DMS79 treated with DMSO at 0.1 percent for 48 hours (cell line): ENCODE results near the gene ANKRD11.
A peak's percentile ranks its signal among the peaks of the same experiment; 100 is the strongest.
"Not testable (repeated sequence)": the region's sequence is repeated elsewhere in the genome, so short reads cannot be mapped to it uniquely, and the experiment has no call there.

Source experiments
- DNase-seq: peaks from one replicate; lab custom pipeline; 2025; lab: John Stamatoyannopoulos, UW

Gene ANKRD11

GRCh38 chr16:89363621-89364393, 126.6 kb downstream of the ANKRD11 start:
- DNase-seq: no peak

- not testable (repeated sequence) for DNase-seq
These were observed 127.7 kb downstream of the ANKRD11 start for GRCh38 chr16:89362540-89363223.

GRCh38 chr16:89361751-89362539, 128.4 kb downstream of the ANKRD11 start:
- no peak for DNase-seq

- DNase-seq: peak; percentile 38
These were observed 129.5 kb downstream of the ANKRD11 start for GRCh38 chr16:89360760-89361435.

- DNase-seq: peak; percentile 49
These were observed 130.9 kb downstream of the ANKRD11 start for GRCh38 chr16:89359264-89360147.

GRCh38 chr16:89358030-89359005, 132.0 kb downstream of the ANKRD11 start:
- no peak for DNase-seq

- DNase-seq: no peak
These were observed 133.1 kb downstream of the ANKRD11 start for GRCh38 chr16:89357055-89357816.

GRCh38 chr16:89355686-89356085, 134.7 kb downstream of the ANKRD11 start:
- DNase-seq: no peak

GRCh38 chr16:89355007-89355406, 135.4 kb downstream of the ANKRD11 start:
- no peak for DNase-seq

- no peak for DNase-seq
These were observed 136.0 kb downstream of the ANKRD11 start for GRCh38 chr16:89354325-89354724.

GRCh38 chr16:89352091-89352681, 138.2 kb downstream of the ANKRD11 start:
- no peak for DNase-seq

- no peak for DNase-seq
These were observed 138.7 kb downstream of the ANKRD11 start for GRCh38 chr16:89351645-89352044.

GRCh38 chr16:89350701-89351380, 139.5 kb downstream of the ANKRD11 start:
- no peak for DNase-seq

- DNase-seq: no peak
These were observed 140.3 kb downstream of the ANKRD11 start for GRCh38 chr16:89349947-89350633.

- DNase-seq: no peak
These were observed 142.6 kb downstream of the ANKRD11 start for GRCh38 chr16:89347807-89348206.

GRCh38 chr16:89346869-89347268, 143.5 kb downstream of the ANKRD11 start:
- no peak for DNase-seq

- no peak for DNase-seq
These were observed 144.7 kb downstream of the ANKRD11 start for GRCh38 chr16:89345642-89346150.
